NCI-H146 treated with DMSO at 0.1 percent for 48 hours (cell line): Measurements from ENCODE around the gene TEX19.

Experiments
- DNase-seq: peaks from one replicate; lab custom pipeline; 2025; ENCODE audit not compliant: unreplicated experiment; lab: John Stamatoyannopoulos, UW

Gene TEX19, protein sequence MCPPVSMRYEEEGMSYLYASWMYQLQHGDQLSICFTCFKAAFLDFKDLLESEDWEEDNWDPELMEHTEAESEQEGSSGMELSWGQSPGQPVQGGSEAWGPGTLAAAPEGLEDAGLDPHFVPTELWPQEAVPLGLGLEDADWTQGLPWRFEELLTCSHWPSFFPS

DNA sequence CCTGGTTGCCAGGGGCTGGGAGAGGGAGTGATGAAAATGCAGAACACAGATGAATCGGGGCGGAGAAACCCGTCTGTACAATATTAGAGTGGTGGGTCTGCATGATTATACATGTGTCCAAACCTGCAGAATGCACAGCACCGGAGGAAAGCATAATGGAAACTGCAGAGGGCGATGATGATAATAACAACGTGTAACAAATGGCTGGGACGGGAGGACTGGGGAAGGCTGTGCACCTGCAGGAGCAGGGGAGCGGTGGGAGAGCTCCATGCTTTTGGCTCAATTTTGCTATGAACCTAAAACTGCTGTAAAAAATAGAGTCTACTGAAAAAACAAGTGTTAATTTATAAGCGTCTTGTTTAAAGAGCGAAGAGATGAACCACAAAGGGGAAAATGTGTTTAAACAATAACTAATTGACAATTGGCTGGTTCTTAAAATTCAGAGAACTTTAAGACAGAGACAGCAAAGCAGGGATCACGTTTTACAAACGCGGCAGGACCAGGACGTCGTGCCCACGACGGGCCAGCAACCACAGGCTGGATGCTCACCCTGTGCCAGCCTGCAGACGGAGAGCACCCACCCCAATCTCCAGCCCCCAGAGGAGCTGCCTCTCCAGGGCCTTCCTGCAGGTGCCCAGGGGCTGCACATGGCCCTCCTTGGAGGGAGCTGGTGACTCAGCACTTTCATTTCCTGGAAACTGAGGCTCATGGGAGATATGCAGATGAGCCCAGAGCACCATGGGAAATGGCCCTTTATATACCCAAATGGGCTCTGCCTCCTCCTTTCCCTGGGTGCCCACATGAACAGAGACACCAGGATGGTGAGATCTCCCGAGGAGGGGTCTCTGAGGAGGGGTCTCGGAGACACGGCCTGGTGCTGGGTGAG lies at the start of gene TEX19:
Gene TEX19 (plus strand): TSS at position 783 of the 886 bp plus-strand sequence. CDS start 2,904 bp downstream, outside the sequence.
- peak; percentile 14 for DNase-seq

DNA sequence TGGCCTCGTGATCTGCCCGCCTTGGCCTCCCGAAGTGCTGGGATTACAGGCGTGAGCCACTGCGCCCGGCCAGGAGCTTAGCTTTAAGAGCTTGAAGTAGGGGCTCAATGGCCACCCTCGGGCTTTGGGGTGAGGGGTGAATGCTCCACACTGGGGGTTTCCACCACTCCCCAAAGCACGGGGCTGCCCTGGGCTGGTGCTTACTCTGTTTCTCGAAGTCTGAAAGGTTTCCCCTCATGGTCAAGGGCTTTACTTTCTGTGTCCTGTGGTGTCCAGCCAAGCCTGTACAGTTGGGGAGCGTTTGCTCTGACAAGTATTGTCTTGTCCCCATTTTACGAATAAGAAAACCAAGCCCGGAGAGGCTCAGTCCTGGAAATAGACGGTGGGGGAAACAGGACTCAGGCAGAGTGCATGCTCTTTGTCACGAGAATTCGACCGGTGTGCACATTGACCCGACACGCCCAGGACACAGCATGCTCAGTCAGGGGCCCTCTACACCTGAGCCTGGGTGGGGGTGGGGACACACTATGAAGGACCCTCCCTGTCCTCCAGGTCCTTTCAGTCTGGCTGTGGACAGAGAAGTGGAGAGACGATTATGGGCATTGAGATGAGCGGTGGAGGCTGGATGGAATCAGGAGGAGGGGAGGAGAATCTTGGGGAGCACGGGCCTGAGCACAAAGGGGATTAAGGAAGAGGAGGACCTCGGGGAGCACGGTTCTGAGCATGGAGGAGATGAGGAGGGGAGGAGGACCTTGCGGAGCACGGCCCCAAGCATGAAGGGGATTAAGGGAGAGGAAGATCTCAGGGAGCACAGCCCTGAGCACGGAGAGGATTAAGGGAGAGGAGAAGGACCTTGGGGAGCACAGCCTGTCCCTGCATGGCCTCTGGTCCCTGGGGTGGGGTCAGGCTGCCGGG lies 49.1 kb upstream of the TEX19 start:
- DNase-seq: no peak

DNA sequence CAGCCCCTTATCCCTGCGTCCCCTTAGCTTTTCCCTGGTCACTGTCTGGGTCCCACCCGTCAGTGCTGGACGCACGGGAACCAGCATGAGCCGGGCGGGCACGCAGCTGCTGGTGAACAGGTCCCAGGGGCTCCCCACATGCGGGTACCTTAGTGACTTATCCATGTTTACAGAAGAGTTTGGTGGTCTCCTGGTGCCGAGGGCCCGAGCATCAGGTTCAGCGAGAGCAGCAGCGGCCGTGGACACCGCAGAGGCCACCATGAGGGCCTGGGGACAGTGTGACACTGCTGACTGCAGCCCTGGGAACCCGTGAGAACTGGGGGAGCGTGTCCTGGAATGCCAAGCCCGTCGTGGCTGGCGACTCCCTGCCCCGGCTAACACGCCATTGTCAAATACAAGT lies 48.2 kb upstream of the TEX19 start:
- no peak for DNase-seq

DNA sequence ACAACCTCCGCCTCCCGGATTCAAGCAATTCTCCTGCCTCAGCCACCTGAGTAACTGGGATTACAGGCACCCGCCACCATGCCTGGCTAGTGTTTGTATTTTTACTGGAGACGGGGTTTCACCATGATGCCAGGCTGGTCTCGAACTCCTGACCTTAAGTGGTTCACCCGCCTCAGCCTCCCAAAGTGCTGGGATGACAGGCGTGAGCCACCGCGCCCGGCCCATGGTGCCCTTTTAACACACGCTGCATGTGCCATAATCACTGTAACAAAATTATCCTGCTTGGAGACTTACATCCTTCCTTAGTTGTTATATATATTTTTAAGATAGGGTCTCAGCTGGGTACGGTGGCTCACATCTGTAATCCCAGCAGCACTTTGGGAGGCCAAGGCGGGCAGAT lies 47.1 kb upstream of the TEX19 start:
- DNase-seq: no peak

DNA sequence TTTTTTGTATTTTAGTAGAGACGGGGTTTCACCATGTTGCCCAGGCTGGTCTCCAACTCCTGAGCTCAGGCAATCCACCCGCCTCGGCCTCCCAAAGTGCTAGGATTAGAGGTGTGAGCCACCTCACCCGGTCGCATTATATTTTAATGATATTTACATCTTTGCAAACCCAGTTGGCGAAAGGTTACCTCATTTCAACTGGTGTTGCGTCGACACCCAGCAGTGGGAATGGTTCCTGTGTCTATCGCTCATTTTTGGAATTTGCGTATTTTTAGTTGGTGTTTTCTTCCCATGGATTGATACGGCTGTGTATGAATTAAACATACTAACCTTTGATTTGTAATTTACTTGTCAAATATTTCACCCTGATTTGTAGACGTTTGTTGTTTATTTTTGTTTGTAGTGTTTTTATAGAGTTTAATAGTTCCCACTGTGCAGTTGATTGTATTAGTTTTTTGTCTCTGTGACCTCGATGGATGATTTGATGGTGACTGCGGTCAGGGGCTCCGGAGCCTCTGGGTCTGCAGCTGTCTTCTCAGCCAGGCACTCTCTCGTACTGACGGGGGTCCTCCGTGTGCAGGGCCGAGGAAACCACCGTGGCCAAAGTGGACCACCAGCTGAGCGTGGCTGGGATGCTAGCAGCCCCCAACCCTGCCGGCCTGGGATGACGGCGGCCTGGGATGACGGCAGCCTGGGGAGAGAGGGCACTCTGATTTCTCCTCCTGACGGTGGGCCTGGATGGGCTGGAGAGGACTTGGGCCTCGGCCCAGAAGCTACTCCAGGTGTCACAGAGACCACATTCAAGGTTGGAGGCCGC lies 45.6 kb upstream of the TEX19 start:
- DNase-seq: no peak

DNA sequence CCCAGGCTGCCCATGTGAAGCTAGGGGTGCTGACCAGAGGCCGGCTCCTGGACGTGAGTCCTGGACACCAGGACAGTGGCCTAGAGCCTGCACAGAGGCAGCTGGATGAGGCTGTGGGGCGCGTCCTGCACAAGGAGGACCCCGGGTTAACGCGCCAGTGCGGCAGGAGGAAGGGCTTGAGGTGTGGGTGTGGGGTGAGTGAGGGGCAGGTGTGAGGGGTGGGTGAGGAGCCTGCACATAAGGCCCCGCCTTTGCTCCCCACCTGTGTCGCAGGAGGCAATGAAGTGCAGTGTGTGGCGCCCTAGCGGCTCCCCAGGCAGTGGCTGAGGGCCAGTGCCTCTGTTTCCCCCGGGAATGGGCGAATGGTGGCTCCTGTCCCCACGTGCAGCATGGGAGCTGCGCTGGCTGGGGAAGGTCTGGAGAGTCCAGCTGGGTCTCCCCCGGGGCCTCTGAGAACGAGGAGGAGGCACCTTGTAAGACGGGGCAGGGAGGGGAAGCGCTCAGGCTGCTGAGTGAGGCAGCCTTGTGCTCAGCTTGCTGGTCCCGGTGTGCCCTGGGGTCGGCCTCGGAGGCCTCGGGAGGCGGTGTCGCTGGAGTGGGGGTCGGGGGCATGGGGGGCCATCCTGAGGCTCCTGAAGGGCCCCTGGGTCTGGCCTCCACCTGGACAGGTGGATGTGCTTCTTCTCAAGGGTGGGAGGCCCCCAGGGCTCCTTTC lies 44.9 kb upstream of the TEX19 start:
- no peak for DNase-seq

DNA sequence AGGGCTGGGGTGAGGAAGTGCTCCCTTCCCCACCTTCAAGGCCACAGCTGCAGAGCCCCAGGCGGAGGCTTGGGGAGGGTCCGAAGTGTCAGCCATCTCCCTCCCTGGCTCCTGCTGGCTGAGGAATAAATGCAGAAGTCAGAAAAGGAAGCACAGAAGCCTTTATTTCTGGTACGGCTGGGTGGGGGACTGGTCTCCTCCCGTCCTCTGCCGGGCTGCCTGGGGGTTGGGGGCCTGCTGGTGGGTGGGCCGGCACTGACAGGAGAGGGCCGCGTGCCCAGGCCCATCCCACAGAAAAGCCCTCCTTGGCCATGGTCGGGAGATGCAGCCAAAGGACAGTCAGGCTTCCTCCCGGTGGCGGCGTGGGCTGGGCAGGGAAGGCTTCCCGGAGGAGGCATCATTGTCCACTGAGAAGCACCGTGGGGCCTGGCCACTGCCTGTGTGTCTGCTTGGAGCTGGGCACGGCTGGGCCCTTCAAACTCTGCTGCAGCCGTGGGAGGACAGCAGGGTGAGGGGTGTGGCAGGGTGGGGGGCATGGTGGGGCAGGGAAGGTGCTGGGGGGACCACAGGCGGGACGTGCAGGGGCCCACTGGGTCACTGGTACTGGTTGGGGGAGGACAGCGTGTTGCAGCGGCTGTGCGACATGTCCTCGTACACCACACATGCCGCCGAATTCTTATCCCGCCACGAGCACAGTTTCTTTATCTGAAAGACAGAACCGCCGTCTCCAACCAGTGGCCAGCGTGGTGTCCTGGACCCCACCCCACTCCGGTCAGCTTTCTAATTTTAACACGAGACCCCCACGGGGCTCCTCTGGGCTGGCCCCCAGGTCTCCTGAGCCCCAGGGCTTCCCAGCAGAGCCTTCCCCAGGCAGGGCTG lies 44.1 kb upstream of the TEX19 start:
- no peak for DNase-seq

DNA sequence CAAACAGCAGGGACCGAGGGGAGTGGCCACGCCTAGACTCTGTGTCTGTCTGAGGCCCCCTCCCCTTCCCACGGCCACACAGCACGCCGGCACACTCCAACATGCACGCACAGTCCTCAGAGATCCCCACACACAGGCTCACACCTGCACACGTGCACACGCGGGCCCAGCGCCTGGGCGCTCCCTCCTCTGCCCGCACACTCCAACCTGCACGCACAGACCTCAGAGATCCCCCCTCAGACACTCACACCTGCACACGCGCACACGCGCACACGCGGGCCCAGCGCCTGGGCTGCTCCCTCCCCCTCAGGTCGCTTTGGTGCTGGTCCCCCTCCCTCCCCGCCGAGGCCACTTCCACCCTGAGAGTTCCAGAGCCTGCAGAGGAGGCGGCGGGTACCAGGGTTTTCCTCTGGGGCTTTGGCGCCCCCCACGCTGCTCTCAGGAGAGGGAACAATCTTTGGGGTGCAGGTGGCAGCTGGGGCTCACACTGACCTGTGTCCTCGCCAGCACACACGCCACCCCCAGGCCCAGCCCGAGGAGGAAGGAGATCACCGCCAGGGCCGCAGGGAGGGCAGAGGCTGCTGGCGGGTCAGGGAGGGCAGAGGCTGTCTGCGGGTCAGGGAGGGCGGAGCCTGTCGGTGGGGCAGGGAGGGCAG lies 43.2 kb upstream of the TEX19 start:
- no peak for DNase-seq

DNA sequence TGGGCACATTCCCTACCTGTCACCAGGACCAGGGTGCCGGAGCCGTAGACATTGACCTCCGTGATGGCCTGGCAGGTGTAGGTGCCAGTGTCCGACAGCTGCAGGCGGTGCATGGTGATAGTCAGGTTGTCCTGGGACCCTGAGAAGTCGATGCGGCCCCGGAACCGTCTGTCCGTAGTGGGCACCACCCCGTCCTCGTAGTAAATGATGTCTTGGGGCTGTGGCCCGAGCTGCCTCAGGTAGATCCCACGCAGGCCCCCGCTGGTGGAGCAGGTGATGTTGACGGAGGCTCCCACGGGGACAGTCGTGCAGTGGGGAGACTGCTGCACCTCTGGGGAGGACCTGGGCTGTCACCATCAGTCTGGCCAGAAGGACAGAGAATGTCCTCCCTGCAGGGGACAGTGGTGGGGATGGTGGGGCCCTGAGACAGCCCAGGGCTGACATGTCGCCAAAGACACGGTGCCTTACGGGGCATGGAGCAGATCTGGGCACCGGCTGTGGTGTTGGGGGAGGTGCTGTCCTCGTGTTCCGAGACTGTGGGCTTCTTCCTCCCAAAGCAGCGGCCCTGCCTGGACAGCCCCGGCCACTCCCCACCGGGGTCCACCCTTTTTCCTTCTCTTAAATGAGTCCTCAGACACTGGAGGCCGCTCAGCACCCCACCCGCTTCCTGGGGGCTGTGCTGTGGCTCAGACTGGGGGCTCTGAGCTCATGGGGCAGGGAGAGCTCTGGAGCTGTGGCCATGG lies 42.2 kb upstream of the TEX19 start:
- no peak for DNase-seq

DNA sequence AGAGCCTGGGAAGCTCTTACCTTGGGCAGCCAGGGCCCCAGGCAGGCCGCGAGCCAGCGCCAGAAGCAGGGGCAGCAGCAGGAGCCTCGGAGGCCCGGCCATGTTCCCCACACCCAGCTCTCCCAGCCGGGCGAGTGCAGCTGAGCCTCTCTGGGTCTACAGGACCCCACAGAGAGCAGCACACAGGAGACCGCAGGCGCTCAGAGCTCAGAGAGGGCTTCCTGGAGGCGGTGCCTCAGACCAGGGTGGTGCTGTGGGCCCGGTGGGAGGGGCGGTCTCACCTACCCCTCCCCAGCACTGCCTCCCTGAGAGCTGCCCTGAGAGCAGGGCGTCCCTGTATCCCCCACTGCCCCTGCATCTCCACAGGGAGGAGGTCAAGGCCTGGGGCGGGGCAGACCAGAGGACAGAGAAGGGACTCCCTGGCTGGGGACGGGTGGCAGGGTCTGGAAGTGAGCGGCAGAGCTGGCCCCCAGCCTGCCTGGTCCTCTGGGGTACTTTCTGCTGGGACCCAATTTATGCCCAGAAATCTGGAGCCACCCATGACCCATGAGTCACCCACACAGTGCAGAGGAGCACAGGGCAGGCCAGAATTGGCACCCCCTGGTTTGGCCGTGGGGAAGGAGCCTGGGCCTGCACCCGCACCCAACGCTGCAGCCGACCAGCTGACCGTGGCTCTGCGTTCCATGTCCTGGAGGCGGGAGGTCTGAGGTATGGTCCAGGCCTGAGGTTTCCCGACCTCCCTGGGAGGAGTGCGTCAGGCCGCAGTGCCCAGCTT lies 41.5 kb upstream of the TEX19 start, which contains the start of gene CD7:
Gene CD7 (minus strand): TSS at position 215 of the 775 bp plus-strand sequence. CDS start 113 bp downstream, at position 102.
- DNase-seq: no peak

DNA sequence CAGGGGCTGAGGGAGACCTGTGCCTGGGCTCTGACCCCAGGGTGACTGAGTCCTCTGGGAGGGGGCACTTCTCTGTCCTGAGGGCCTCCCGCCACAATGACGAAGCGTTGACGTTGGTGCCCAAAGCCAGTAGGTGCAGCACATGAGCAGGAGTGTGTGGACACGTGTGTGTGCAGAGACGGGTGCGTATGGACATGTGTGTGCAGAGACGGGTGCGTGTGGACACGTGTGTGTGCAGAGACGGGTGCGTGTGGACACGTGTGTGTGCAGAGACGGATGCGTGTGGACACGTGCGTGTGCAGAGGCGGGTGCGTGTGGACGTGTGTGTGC lies 40.9 kb upstream of the TEX19 start:
- no peak for DNase-seq

DNA sequence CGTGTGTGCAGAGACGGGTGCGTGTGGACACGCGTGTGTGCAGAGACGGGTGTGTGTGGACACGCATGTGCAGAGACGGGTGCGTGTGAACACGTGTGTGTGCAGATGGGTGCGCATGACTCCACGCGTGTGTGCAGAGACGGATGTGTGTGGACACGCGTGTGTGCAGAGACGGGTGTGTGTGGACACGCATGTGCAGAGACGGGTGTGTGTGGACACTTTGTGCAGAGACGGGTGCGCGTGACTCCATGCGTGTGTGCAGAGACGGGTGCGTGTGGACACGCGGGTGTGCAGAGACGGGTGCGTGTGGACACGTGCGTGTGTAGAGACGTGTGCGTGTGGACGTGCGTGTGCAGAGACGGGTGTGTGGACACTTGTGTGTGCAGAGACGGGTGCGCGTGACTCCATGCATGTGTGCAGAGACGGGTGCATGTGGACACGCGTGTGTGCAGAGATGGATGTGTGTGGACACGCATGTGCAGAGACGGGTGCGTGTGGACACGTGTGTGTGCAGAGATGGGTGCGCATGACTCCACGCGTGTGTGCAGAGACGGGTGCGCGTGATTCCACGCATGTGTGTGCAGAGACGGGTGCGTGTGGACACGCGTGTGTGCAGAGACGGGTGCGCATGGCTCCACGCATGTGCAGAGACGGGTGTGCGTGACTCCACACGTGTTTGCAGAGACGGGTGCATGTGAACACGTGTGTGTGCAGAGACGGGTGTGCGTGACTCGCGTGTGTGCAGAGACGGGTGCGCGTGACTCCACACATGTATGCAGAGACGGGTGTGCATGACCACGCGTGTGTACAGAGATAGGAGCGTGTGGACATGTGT lies 40.1 kb upstream of the TEX19 start:
- no peak for DNase-seq

DNA sequence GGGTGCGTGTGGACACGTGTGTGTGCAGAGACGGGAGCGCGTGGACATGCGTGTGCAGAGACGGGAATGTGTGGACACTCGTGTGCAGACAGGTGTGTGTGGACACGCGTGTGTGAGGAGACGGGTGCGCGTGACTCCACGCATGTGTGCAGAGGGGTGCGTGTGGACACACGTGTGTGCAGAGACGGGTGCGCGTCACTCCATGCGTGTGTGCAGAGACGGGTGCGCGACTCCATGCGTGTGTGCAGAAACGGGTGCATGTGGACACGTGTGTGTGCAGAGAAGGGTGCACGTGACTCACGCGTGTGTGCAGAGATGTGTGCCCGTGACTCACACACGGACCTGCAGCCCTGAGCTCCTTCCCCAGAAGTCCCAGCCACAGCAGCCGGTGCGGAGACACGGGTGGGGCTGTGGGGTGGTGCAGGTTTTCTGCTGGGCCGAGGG lies 39.4 kb upstream of the TEX19 start:
- no peak for DNase-seq

DNA sequence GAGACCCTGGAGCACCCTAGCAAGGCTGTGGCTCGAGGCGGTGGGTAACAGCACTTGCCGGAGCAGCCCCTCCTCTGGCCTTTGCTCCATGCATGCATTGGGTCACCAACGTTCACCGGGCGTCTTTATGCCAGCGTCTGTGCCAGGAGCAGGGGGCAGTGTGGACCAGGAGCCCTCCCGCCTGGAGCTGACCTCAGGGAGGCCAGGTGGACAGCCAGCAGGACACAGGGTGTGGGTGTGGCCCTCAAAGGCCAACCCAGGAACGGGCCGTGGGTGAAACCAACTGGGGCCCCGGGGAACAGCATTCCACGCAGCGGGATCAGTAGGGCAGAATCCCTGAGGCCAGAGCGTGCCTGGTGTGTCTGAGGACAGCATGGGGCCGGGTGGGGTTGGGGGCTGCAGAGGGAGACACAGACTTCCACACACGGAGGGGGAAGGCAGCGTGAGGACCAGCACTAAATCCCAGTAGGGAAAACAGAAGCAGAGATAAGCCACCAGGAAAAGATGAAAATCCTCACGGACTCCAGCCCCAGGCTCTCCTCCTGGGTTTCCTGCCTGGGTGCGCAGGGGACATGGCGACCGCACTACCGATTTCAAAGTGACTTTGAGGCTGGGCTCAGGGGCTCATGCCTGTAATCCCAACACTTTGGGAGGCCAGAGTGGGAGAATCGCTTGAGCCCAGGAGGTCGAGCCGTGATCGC lies 38.8 kb upstream of the TEX19 start:
- DNase-seq: no peak
